Muscle of leg (tissue), 11 donors: Measurements from ENCODE around the gene FSTL4. TPM values are rescaled to one million over a fixed set of nuclear protein-coding genes. Genes with fewer than 3 reads are reported as not detected.

ENCODE experiments used
- DNase-seq: peaks from one replicate; pipeline ENCODE4 v3.0.0; 2013
- H3K27ac ChIP-seq: one replicate; pipeline ENCODE4 v1.5.1; 2013; ENCODE audit warnings: mild to moderate bottlenecking, low read length, control low read depth
- H3K27me3 ChIP-seq: one replicate; pipeline ENCODE4 v1.6.1; 2013; ENCODE audit warnings: low read length; ENCODE audit not compliant: control insufficient read depth, insufficient read depth
- H3K36me3 ChIP-seq: one replicate; pipeline ENCODE4 v1.6.1; 2013; ENCODE audit warnings: low read length; ENCODE audit not compliant: control insufficient read depth, insufficient read depth
- H3K4me1 ChIP-seq: one replicate; pipeline ENCODE4 v1.6.1; 2013; ENCODE audit warnings: low read length; ENCODE audit not compliant: control insufficient read depth, insufficient read depth
- H3K4me3 ChIP-seq: one replicate; pipeline ENCODE4 v1.5.1; 2013; ENCODE audit warnings: low read length, control low read depth
- H3K9me3 ChIP-seq: replicated peaks from 2 replicates; pipeline ENCODE4 v1.6.1; 2013; ENCODE audit warnings: low read depth, low read length; ENCODE audit not compliant: control insufficient read depth
- WGBS: methylation state at CpG from one replicate; pipeline ENCODE4 v1.1.5; 2013; ENCODE audit warnings: missing lambda C conversion rate; ENCODE audit not compliant: insufficient coverage; 5-methylcytosine and 5-hydroxymethylcytosine counted together
- polyA plus RNA-seq, 8 donors: library from polyadenylated mRNA; unstranded; fragments of 120-200 nt; gene quantifications; one replicate each; pipeline versions ENCODE4 v1.2.1 to v1.2.3, GENCODE V29; 2013; ENCODE audit warnings: inconsistent platforms in 1 of 8, low replicate concordance in 1 of 8; ENCODE audit not compliant: insufficient read length in 8 of 8, insufficient read depth in 1 of 8
- total RNA-seq: library from RNA; stranded (reverse); fragments of 120-200 nt; gene quantifications from one replicate; pipeline ENCODE4 v1.2.4, GENCODE V29; 2013

The FSTL4 gene
- total and polyA plus RNA-seq, 9 donors, result 0.68 to 1.8 (median 1.3) TPM

- DNase-seq, result no peak
- WGBS, result 71% methylated on average over 2 of the region's 4 CpGs
- Histone ChIP-seq H3K9me3 (no peaks in the 10 kb centered on the region), H3K36me3 (no peaks in the 10 kb centered on the region), H3K4me1 (peaks cover 27% of the 10 kb centered on the region), H3K27me3 (no peaks in the 10 kb centered on the region), H3K4me3 (no peak overlapping the region), H3K27ac (no peak overlapping the region)
Observed at GRCh38 chr5:133533541-133533940, 78.8 kb downstream of the FSTL4 start.

- peaks cover 44% of the 10 kb centered on the region for H3K4me1 ChIP-seq
- no peaks in the 10 kb centered on the region for H3K36me3 ChIP-seq
- no peaks in the 10 kb centered on the region for H3K27me3 ChIP-seq
- H3K9me3 ChIP-seq, result no peaks in the 10 kb centered on the region
- WGBS, result 33% methylated on average over 2 of the region's 4 CpGs
- peak; percentile 85 for DNase-seq
- peak overlapping the region; percentile 65 for H3K27ac ChIP-seq
- H3K4me3 ChIP-seq, result no peak overlapping the region
Observed at GRCh38 chr5:133531594-133531993, 80.7 kb downstream of the FSTL4 start.

DNA sequence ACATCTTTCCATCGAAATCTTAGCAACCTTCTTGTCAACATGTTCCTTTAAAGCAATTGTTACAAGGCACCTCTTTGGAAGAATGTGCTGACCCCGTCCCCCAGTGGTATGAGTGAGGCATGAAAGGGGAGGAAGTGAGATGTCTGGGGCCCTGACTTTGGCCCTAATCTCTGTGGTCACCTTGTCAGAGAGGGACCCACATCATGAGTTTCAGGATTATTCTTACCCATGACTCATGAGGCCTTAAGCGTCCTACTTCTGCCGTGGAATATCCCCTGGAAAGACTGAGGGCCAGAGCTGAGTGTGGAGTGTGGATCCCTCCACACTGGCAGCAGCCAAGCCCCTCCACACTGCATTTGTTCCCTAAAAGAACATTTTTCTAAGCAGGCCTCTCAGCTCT, 81.2 kb downstream of the FSTL4 start:
- no CpG with 5 or more reads among the region's 4 CpGs for WGBS
- Histone ChIP-seq H3K9me3 (no peaks in the 10 kb centered on the region), H3K27me3 (no peaks in the 10 kb centered on the region), H3K36me3 (no peaks in the 10 kb centered on the region), H3K27ac (peak overlapping the region; percentile 65), H3K4me3 (no peak overlapping the region), H3K4me1 (peaks cover 47% of the 10 kb centered on the region)
- DNase-seq, result no peak

- Histone ChIP-seq H3K27me3 (no peaks in the 10 kb centered on the region), H3K36me3 (no peaks in the 10 kb centered on the region), H3K4me3 (no peak overlapping the region), H3K9me3 (no peaks in the 10 kb centered on the region), H3K4me1 (peaks cover 48% of the 10 kb centered on the region), H3K27ac (no peak overlapping the region)
- 56% methylated on average over 6 of the region's 6 CpGs for WGBS
- DNase-seq, result no peak
Observed at GRCh38 chr5:133530270-133530669, 82.1 kb downstream of the FSTL4 start.

GRCh38 chr5:133528841-133529240, 83.5 kb downstream of the FSTL4 start:
- Histone ChIP-seq H3K9me3 (no peaks in the 10 kb centered on the region), H3K36me3 (no peaks in the 10 kb centered on the region), H3K4me3 (no peak overlapping the region), H3K27me3 (no peaks in the 10 kb centered on the region), H3K27ac (no peak overlapping the region), H3K4me1 (peaks cover 53% of the 10 kb centered on the region)
- WGBS, result 61% methylated on average over 4 of the region's 4 CpGs
- DNase-seq, result no peak

- peak; percentile 88 for DNase-seq
- Histone ChIP-seq H3K36me3 (no peaks in the 10 kb centered on the region), H3K27ac (peak overlapping the region; percentile 58), H3K4me3 (no peak overlapping the region), H3K9me3 (no peaks in the 10 kb centered on the region), H3K27me3 (no peaks in the 10 kb centered on the region), H3K4me1 (peaks cover 56% of the 10 kb centered on the region)
- WGBS, result 40% methylated on average over 1 of the region's 2 CpGs
Observed at GRCh38 chr5:133527311-133527710, 85.0 kb downstream of the FSTL4 start.

DNA sequence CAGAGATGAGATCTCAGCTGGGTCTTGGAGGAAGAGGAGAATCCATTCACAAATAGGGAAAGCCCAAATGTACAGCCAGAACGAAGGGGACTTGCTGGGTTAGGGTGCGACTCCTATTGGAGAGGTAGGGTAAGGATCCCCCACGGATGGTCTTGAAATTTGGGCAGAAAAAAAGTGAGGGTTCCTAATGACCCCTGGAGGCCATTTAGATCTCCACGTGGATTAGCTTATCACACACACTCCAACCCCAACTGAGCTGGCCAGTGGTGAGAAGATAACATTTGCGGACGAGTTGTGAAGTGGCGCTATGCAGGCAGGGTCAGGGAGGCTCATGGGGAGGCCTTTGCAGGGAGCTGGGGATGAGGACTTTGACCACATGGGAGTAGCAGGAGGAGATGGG, 86.0 kb downstream of the FSTL4 start:
- DNase-seq, result no peak
- Histone ChIP-seq H3K4me1 (peaks cover 49% of the 10 kb centered on the region), H3K9me3 (no peaks in the 10 kb centered on the region), H3K27ac (no peak overlapping the region), H3K27me3 (no peaks in the 10 kb centered on the region), H3K4me3 (no peak overlapping the region), H3K36me3 (no peaks in the 10 kb centered on the region)
- 74% methylated on average over 3 of the region's 7 CpGs for WGBS

DNA sequence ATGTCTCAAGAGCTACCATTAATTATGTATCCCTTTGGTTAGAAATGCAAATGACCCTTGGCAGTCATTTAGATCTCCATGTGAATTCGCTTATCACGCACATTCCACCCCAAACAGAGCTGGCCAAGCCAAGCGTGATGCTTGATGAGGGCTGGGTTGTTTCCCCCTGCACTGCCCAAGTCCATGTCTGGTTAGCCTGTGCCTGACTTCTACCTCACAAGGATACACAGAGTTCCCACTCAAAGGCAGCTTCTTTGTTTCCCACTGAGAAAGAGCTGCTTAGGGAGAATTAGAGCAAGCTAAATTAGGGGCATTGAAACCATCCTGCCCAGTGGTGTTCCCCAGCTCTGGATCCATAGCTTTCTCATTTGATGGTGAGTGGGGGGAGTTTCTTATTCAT, 87.2 kb downstream of the FSTL4 start:
- no peaks in the 10 kb centered on the region for H3K27me3 ChIP-seq
- DNase-seq, result no peak
- no peaks in the 10 kb centered on the region for H3K36me3 ChIP-seq
- no peak overlapping the region for H3K27ac ChIP-seq
- peaks cover 37% of the 10 kb centered on the region for H3K4me1 ChIP-seq
- H3K4me3 ChIP-seq, result no peak overlapping the region
- WGBS, result no CpG with 5 or more reads among the region's 3 CpGs
- H3K9me3 ChIP-seq, result no peaks in the 10 kb centered on the region

DNA sequence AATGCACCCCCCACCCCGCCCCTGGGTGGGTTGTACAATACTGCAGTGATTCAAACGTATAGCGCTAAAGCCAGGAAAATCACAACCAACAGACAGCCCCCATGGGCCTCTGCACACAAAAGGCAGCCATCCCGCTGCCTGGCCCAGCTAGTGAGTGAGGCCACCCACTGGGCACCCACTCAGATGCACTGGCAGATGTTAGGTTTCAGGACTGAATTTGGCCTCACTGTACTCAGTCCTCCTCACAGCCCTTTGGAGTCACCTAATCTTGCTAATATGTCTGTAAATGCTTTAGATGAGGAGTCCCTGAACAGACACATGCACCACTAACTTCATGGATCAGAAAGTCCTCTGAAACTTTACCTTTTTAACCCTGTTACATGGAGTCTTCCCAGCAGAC, 87.7 kb downstream of the FSTL4 start:
- no peaks in the 10 kb centered on the region for H3K27me3 ChIP-seq
- WGBS, result 100% methylated on average over 1 of the region's 4 CpGs

DNA sequence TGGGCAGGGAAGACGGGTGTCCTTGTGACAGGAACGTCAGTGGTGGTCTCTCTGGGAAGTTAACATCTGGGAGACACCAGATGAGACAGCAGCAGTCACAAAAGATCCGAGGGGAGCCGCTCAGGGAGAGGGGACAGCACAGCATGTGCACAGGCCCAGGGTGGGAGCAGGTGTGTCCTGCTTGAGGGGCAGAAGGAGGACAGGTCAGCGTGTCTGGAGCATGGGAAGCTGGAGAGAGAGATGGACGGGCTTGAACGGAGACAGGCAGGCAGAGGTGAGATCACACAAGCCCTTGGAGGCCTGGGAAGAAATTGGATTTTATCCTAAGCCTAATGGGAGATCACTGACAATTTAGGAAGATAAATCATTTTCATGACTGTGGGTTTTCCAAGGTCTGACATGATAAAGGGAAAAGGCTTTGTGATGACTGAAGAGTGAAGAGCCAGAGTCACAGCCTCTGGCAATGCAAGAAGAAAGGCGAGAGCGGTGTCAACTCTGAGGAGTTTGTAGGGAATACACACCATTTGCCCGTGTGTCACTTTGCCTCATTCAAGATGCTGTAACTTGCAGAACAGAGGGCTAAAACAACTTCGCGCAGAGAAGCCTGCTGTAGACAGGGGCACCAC, 88.3 kb downstream of the FSTL4 start:
- DNase-seq, result no peak
- Histone ChIP-seq H3K4me1 (peaks cover 32% of the 10 kb centered on the region), H3K27ac (no peak overlapping the region), H3K9me3 (no peaks in the 10 kb centered on the region), H3K4me3 (no peak overlapping the region), H3K27me3 (peaks cover 2% of the 10 kb centered on the region), H3K36me3 (no peaks in the 10 kb centered on the region)
- WGBS, result 75% methylated on average over 12 of the region's 12 CpGs

More for the DNA sequence above, 87.7 kb downstream of the FSTL4 start:
- Histone ChIP-seq H3K4me3 (no peak overlapping the region), H3K4me1 (peaks cover 32% of the 10 kb centered on the region), H3K27ac (no peak overlapping the region), H3K9me3 (no peaks in the 10 kb centered on the region), H3K36me3 (no peaks in the 10 kb centered on the region)
- no peak for DNase-seq
